Activated naive CD4-positive, alpha-beta T cell treated with anti-CD3 and anti-CD28 coated beads, Interleukin-2, amount 10 ng/mL, durations not matched to agents 7 days and 5 days (primary cell): ENCODE data around the gene SSR1.
A peak's percentile ranks its signal among the peaks of the same experiment; 100 is the strongest.

Source experiments
- CTCF ChIA-PET: fragments of 350-600 bp; sonication (Branson Sonifier 250); formaldehyde crosslinking; loops from one replicate; lab custom pipeline; 2021; ENCODE audit warnings: antibody characterized with exemption; lab: Charles Lee
- DNase-seq: peaks from one replicate; pipeline ENCODE4 v3.0.0-alpha.2; 2020
- H3K27ac Mint-ChIP-seq: one replicate; pipeline ENCODE4 v1.8.0; 2021; ENCODE audit warnings: mild to moderate bottlenecking, moderate library complexity, mixed read lengths
- H3K27me3 Mint-ChIP-seq: one replicate; pipeline ENCODE4 v1.8.0; 2021; ENCODE audit warnings: mild to moderate bottlenecking, mixed read lengths
- H3K36me3 Mint-ChIP-seq: one replicate; pipeline ENCODE4 v1.8.0; 2021; ENCODE audit warnings: mixed read lengths
- H3K4me1 Mint-ChIP-seq: one replicate; pipeline ENCODE4 v1.8.0; 2021; ENCODE audit warnings: mixed read lengths
- H3K4me3 Mint-ChIP-seq: one replicate; pipeline ENCODE4 v1.8.0; 2021; ENCODE audit warnings: mild to moderate bottlenecking, moderate library complexity, mixed read lengths
- H3K9me3 Mint-ChIP-seq: one replicate; pipeline ENCODE4 v1.8.0; 2021; ENCODE audit warnings: mixed read lengths

SSR1 gene

DNA sequence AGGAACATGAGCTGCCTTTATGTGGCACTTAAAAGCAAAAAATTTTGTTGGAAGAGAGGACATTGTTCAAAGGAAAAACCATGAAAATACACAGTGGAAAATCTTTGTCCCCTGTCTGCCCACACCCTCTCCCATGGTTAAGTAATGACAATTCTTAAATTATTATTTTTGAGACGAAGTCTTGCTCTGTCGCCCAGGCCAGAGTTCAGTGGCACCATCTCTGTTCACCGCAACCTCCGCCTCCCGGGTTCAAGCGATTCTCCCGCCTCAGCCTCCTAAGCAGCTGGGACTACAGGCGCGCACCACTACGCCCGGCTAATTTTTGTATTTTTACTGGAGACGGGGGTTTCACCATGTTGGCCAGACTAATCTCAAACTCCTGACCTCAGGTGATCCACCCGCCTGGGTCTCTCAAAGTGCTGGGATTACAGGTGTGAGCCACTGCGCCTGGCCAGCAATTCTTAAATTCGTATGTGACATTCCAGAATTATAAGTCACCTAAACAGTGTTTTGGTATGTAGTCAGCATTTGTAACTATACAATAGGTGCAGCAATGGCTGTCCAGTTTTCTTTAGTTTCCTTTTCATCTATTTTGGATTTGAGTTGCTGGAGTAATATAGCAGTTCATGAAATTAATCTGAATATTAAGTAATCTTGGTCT, 636 bp upstream of the SSR1 start:
- Mint-ChIP-seq H3K4me1 (peaks cover 46% of the 10 kb centered on the region), H3K36me3 (peaks cover 26% of the 10 kb centered on the region), H3K27ac (peak overlapping the region; percentile 94), H3K4me3 (peak overlapping the region; percentile 96), H3K9me3 (peaks cover 1% of the 10 kb centered on the region), H3K27me3 (no peaks in the 10 kb centered on the region)
- CTCF ChIA-PET: no interaction called here
- no peak for DNase-seq

GRCh38 chr6:7311917-7312615, 933 bp downstream of the SSR1 start:
- Mint-ChIP-seq H3K36me3 (peaks cover 38% of the 10 kb centered on the region), H3K27me3 (no peaks in the 10 kb centered on the region), H3K4me3 (peak overlapping the region; percentile 96), H3K27ac (peak overlapping the region; percentile 94), H3K9me3 (peaks cover 1% of the 10 kb centered on the region), H3K4me1 (peaks cover 57% of the 10 kb centered on the region)
- no peak for DNase-seq
- CTCF ChIA-PET: interaction anchor here (0.6 kb wide), 1 partner anchor 562 kb away, joined by 3 read pairs; no protein-coding TSS in a partner anchor

DNA sequence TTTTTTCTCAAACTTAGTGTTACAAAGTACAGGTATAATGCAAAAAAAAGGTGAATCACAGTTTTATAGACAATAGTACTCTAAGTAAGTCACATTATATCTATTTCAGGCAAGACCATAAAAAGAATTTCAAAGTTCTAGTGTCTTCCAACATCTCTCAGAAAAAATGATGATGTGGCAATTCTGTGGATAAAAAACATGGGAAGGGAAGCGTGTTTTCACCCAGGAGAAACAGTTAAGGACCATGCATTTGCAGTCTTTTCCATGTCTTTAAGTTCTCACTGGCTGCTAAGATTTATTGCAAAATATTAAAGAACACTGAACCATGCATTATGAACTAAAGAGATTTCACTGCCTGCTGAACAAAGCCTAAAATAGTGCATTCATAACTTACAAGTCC, 1.8 kb downstream of the SSR1 start:
- peaks cover 1% of the 10 kb centered on the region for H3K9me3 Mint-ChIP-seq
- H3K27ac Mint-ChIP-seq: peak overlapping the region; percentile 72
- H3K27me3 Mint-ChIP-seq: no peaks in the 10 kb centered on the region
- H3K4me3 Mint-ChIP-seq: peak overlapping the region; percentile 62
- H3K4me1 Mint-ChIP-seq: peaks cover 59% of the 10 kb centered on the region
- no peak for DNase-seq
- CTCF ChIA-PET: interaction anchor here (0.6 kb wide), 1 partner anchor 561 kb away, joined by 3 read pairs; no protein-coding TSS in a partner anchor
- H3K36me3 Mint-ChIP-seq: peaks cover 40% of the 10 kb centered on the region

- Mint-ChIP-seq H3K27me3 (no peaks in the 10 kb centered on the region), H3K36me3 (peaks cover 54% of the 10 kb centered on the region), H3K4me1 (peaks cover 68% of the 10 kb centered on the region), H3K27ac (no peak overlapping the region), H3K9me3 (peaks cover 1% of the 10 kb centered on the region), H3K4me3 (no peak overlapping the region)
- DNase-seq: no peak
- CTCF ChIA-PET: no interaction called here
These were observed 3.9 kb downstream of the SSR1 start for GRCh38 chr6:7309050-7309449.

GRCh38 chr6:7307533-7307932, 5.5 kb downstream of the SSR1 start:
- Mint-ChIP-seq H3K4me1 (peaks cover 58% of the 10 kb centered on the region), H3K9me3 (peaks cover 1% of the 10 kb centered on the region), H3K36me3 (peaks cover 59% of the 10 kb centered on the region), H3K27me3 (no peaks in the 10 kb centered on the region), H3K4me3 (no peak overlapping the region), H3K27ac (no peak overlapping the region)
- CTCF ChIA-PET: no interaction called here
- DNase-seq: no peak

- H3K36me3 Mint-ChIP-seq: peaks cover 60% of the 10 kb centered on the region
These were observed 8.2 kb downstream of the SSR1 start for GRCh38 chr6:7304821-7305220.

GRCh38 chr6:7301702-7302101, 11.3 kb downstream of the SSR1 start:
- no peaks in the 10 kb centered on the region for H3K27me3 Mint-ChIP-seq
- no peak overlapping the region for H3K4me3 Mint-ChIP-seq
- peaks cover 13% of the 10 kb centered on the region for H3K4me1 Mint-ChIP-seq
- no peak for DNase-seq
- H3K27ac Mint-ChIP-seq: no peak overlapping the region
- peaks cover 53% of the 10 kb centered on the region for H3K36me3 Mint-ChIP-seq
- no peaks in the 10 kb centered on the region for H3K9me3 Mint-ChIP-seq
- CTCF ChIA-PET: no interaction called here

More at GRCh38 chr6:7304821-7305220, 8.2 kb downstream of the SSR1 start:
- no peak overlapping the region for H3K4me3 Mint-ChIP-seq
- CTCF ChIA-PET: interaction anchor here (1.2 kb wide), 1 partner anchor 11 kb away, joined by 3 read pairs; no protein-coding TSS in a partner anchor
- no peak for DNase-seq
- H3K27me3 Mint-ChIP-seq: no peaks in the 10 kb centered on the region
- peaks cover 1% of the 10 kb centered on the region for H3K9me3 Mint-ChIP-seq
- H3K4me1 Mint-ChIP-seq: peaks cover 38% of the 10 kb centered on the region
- H3K27ac Mint-ChIP-seq: peak overlapping the region; percentile 17

- Mint-ChIP-seq H3K36me3 (peaks cover 56% of the 10 kb centered on the region), H3K27ac (no peak overlapping the region), H3K9me3 (no peaks in the 10 kb centered on the region), H3K27me3 (no peaks in the 10 kb centered on the region), H3K4me1 (peaks cover 13% of the 10 kb centered on the region), H3K4me3 (no peak overlapping the region)
- DNase-seq: no peak
- CTCF ChIA-PET: interaction anchor here (1.3 kb wide), 1 partner anchor 314 kb away, joined by 3 read pairs; no protein-coding TSS in a partner anchor
These were observed 12.1 kb downstream of the SSR1 start for GRCh38 chr6:7300926-7301325.

DNA sequence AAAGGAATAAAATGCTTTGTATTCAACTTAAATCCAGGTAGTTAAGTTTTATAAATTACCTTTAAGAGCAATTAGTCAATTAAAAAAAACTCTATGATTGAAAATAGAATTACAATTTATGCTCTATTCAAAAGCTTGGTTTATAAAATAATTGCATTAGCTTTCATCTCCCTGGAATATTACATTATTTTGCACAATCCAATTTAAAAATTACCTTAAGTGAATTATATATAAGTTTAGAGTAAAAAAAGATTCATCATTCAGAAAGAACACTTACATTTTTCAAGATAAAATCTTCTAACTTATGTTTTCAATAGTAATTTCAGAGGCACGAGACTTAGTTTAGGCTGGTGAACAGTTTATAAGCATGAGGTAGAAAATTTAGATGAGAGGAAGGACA, 14.9 kb downstream of the SSR1 start:
- Mint-ChIP-seq H3K36me3 (peaks cover 45% of the 10 kb centered on the region), H3K9me3 (no peaks in the 10 kb centered on the region), H3K27me3 (no peaks in the 10 kb centered on the region), H3K4me1 (no peaks in the 10 kb centered on the region), H3K4me3 (no peak overlapping the region), H3K27ac (no peak overlapping the region)
- no peak for DNase-seq
- CTCF ChIA-PET: no interaction called here

GRCh38 chr6:7296602-7297001, 16.4 kb downstream of the SSR1 start:
- Mint-ChIP-seq H3K9me3 (no peaks in the 10 kb centered on the region), H3K4me3 (no peak overlapping the region), H3K27me3 (no peaks in the 10 kb centered on the region), H3K27ac (no peak overlapping the region), H3K4me1 (no peaks in the 10 kb centered on the region), H3K36me3 (peaks cover 51% of the 10 kb centered on the region)
- CTCF ChIA-PET: no interaction called here
- DNase-seq: no peak

GRCh38 chr6:7295916-7296315, 17.1 kb downstream of the SSR1 start:
- no peak overlapping the region for H3K4me3 Mint-ChIP-seq
- H3K36me3 Mint-ChIP-seq: peaks cover 44% of the 10 kb centered on the region
- no peaks in the 10 kb centered on the region for H3K27me3 Mint-ChIP-seq
- CTCF ChIA-PET: no interaction called here
- H3K4me1 Mint-ChIP-seq: no peaks in the 10 kb centered on the region
- no peak overlapping the region for H3K27ac Mint-ChIP-seq
- no peaks in the 10 kb centered on the region for H3K9me3 Mint-ChIP-seq
- DNase-seq: no peak

DNA sequence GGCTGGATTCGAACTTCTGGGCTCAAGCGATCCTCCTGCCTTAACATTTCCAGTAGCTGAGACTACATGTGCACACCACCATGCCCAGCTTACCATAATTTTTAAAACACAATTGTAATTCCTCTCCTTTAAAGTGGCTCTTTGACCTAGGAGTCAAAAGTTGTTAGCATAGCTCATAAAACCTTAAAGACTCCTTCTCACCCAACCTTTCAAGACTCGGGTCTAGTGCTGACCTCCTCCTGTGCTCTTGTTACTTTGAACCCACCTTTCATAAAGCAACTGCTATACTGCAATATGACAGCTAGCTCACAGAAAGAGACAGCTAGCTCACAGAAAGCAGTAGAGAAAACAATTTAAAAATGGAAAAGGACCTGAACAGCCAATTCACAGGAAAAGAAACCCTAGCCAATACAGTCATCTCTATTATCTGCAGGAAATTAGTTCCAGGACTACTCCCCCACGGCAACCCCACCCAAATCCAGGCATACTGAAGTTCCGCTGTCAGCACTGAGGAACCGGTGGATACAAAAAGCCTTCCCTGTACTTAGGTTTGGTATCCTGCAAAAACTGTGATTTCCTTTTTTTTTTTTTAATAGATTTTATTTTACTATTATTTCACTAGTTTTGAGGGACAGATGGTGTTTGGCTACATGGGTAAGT, 20.3 kb downstream of the SSR1 start:
- Mint-ChIP-seq H3K27me3 (no peaks in the 10 kb centered on the region), H3K27ac (peak overlapping the region; percentile 7), H3K4me1 (no peaks in the 10 kb centered on the region), H3K36me3 (peaks cover 50% of the 10 kb centered on the region), H3K4me3 (no peak overlapping the region), H3K9me3 (no peaks in the 10 kb centered on the region)
- no peak for DNase-seq
- CTCF ChIA-PET: interaction anchor here (0.7 to 2.2 kb wide), 3 partner anchors 13 to 18 kb away, joined by 3 to 5 read pairs (median 4); no protein-coding TSS in a partner anchor

DNA sequence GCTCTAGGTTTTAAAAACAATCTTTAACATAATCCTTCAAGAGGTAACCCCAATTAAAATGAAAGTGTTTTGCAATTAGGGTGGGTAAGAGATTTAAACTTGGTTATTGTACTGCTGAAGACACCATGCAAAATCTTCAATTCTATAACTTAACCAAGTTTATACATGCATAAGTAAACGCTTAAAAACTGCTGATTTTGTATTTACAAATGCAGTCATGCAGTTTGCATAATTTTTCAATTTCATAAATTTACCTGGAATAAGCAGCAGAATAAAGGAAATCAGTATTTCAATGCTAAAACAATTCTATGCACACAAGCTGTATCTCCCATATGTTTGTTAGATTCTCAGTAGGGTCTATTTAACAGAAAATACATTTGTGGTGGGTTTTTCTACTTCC, 22.9 kb downstream of the SSR1 start:
- Mint-ChIP-seq H3K9me3 (no peaks in the 10 kb centered on the region), H3K27ac (no peak overlapping the region), H3K36me3 (peaks cover 61% of the 10 kb centered on the region), H3K27me3 (no peaks in the 10 kb centered on the region), H3K4me3 (no peak overlapping the region), H3K4me1 (no peaks in the 10 kb centered on the region)
- DNase-seq: no peak
- CTCF ChIA-PET: no interaction called here

- no peaks in the 10 kb centered on the region for H3K9me3 Mint-ChIP-seq
- no peaks in the 10 kb centered on the region for H3K27me3 Mint-ChIP-seq
- peaks cover 60% of the 10 kb centered on the region for H3K36me3 Mint-ChIP-seq
- H3K4me3 Mint-ChIP-seq: no peak overlapping the region
- H3K27ac Mint-ChIP-seq: no peak overlapping the region
- H3K4me1 Mint-ChIP-seq: peaks cover 18% of the 10 kb centered on the region
- CTCF ChIA-PET: interaction anchor here (1.4 kb wide), 1 partner anchor 10 kb away, joined by 5 read pairs; no protein-coding TSS in a partner anchor
- no peak for DNase-seq
These were observed 27.6 kb downstream of the SSR1 start for GRCh38 chr6:7285416-7285815.
